Smooth muscle cell of the brain vasculature (primary cell): ENCODE results near the gene PRDM1.

Experiments used
- DNase-seq: peaks from one replicate; pipeline ENCODE4 v3.0.0-alpha.2; 2012; ENCODE audit warnings: low read depth, low spot score

PRDM1 gene

GRCh38 chr6:106097411-106098231 lies 11.5 kb downstream of the PRDM1 start:
- no peak for DNase-seq

- DNase-seq = no peak
These were observed 12.5 kb downstream of the PRDM1 start for GRCh38 chr6:106098383-106099234.

GRCh38 chr6:106099235-106099537 lies 13.1 kb downstream of the PRDM1 start:
- no peak for DNase-seq

GRCh38 chr6:106100755-106101154 lies 14.6 kb downstream of the PRDM1 start:
- no peak for DNase-seq

GRCh38 chr6:106101466-106101865 lies 15.3 kb downstream of the PRDM1 start:
- no peak for DNase-seq

GRCh38 chr6:106102034-106102433 lies 15.9 kb downstream of the PRDM1 start:
- DNase-seq = no peak

GRCh38 chr6:106102967-106103727 lies 17.0 kb downstream of the PRDM1 start:
- DNase-seq = no peak

GRCh38 chr6:106103728-106104109 lies 17.6 kb downstream of the PRDM1 start:
- no peak for DNase-seq

GRCh38 chr6:106104476-106104875 lies 18.3 kb downstream of the PRDM1 start:
- no peak for DNase-seq

GRCh38 chr6:106104941-106105340 lies 18.8 kb downstream of the PRDM1 start:
- no peak for DNase-seq

- no peak for DNase-seq
These were observed 19.4 kb downstream of the PRDM1 start for GRCh38 chr6:106105493-106105892.

- DNase-seq = no peak
These were observed 20.3 kb downstream of the PRDM1 start for GRCh38 chr6:106106276-106107042.

- no peak for DNase-seq
These were observed 21.0 kb downstream of the PRDM1 start for GRCh38 chr6:106107043-106107613.

GRCh38 chr6:106108129-106108528 lies 22.0 kb downstream of the PRDM1 start:
- DNase-seq = no peak

- DNase-seq = no peak
These were observed 22.9 kb downstream of the PRDM1 start for GRCh38 chr6:106109029-106109428.

GRCh38 chr6:106110164-106110826 lies 24.2 kb downstream of the PRDM1 start:
- DNase-seq = no peak

GRCh38 chr6:106112433-106112832 lies 26.3 kb downstream of the PRDM1 start:
- no peak for DNase-seq

GRCh38 chr6:106113256-106113959 lies 27.3 kb downstream of the PRDM1 start:
- DNase-seq = no peak

GRCh38 chr6:106114492-106114891 lies 28.4 kb downstream of the PRDM1 start:
- DNase-seq = no peak

- DNase-seq = no peak
These were observed 29.1 kb downstream of the PRDM1 start for GRCh38 chr6:106115286-106115685.
